Ascending aorta (tissue), 2 donors: ENCODE measurements around the gene OR9A2. TPM values are rescaled to one million over a fixed set of nuclear protein-coding genes. Genes with fewer than 3 reads are reported as not detected.

Experiments used
- DNase-seq, 2 donors: peaks; one replicate each; pipeline ENCODE4 v3.0.0-alpha.2; 2019; ENCODE audit warnings: low spot score in 2 of 2
- H3K27ac ChIP-seq, 2 donors: fragments of 200-600 bp; sonication (generic); one replicate each; pipeline ENCODE4 v1.5.1; 2016 to 2017; ENCODE audit warnings: mild to moderate bottlenecking in 1 of 2
- H3K27me3 ChIP-seq: fragments of 200-600 bp; sonication (generic); one replicate; pipeline ENCODE4 v1.5.1; 2017
- H3K36me3 ChIP-seq, 2 donors: fragments of 200-600 bp; sonication (generic); one replicate each; pipeline ENCODE4 v1.5.1; 2016
- H3K4me1 ChIP-seq, 2 donors: fragments of 200-600 bp; sonication (generic); one replicate each; pipeline ENCODE4 v1.5.1; 2016 to 2017; ENCODE audit warnings: mild to moderate bottlenecking in 1 of 2
- H3K4me3 ChIP-seq, 2 donors: fragments of 200-600 bp; sonication (generic); one replicate each; pipeline ENCODE4 v1.5.1; 2016 to 2017; ENCODE audit warnings: mild to moderate bottlenecking in 1 of 2
- H3K9me3 ChIP-seq, 2 donors: fragments of 200-600 bp; sonication (generic); one replicate each; pipeline ENCODE4 v1.5.1; 2016
- CTCF ChIP-seq, 3 experiments: fragments of 200-600 bp in 2 of 3; fragments of 450-650 bp in 1 of 3; sonication (generic) in 2 of 3; IDR thresholded peaks; one replicate each; pipeline ENCODE4 v1.5.1; 2016 to 2019; ENCODE audit warnings: antibody characterized with exemption in 3 of 3, mild to moderate bottlenecking in 1 of 3, moderate library complexity in 1 of 3
- intact Hi-C: fragments of 100-400 bp; cut with DNase I; formaldehyde crosslinking; loops from one replicate; pipeline ENCODE4 v1.15.1; 2023
- total RNA-seq: library from RNA; depleted of rRNA; stranded (reverse); fragments of >200 nt; gene quantifications from one replicate; pipeline ENCODE4 v1.1.0, GENCODE V29; 2016

The OR9A2 gene
- total RNA-seq, 1 donor from 2014 or later = not detected

GRCh38 chr7:143002106-143002505, 24.8 kb downstream of the OR9A2 start:
- no peak for TF ChIP-seq CTCF (IDR thresholded peaks at IDR 0.05)
- Histone ChIP-seq H3K9me3 (no peaks in the 10 kb centered on the region), H3K27ac (no peak overlapping the region), H3K27me3 (no peaks in the 10 kb centered on the region), H3K4me1 (no peaks in the 10 kb centered on the region), H3K4me3 (no peak overlapping the region), H3K36me3 (no peaks in the 10 kb centered on the region)
- intact Hi-C loops = no loop called here
- DNase-seq = no peak

GRCh38 chr7:143000648-143001047, 26.3 kb downstream of the OR9A2 start:
- no peak overlapping the region for H3K4me3 ChIP-seq
- no peaks in the 10 kb centered on the region for H3K9me3 ChIP-seq
- DNase-seq = no peak
- no peaks in the 10 kb centered on the region for H3K4me1 ChIP-seq
- no peak for TF ChIP-seq CTCF (IDR thresholded peaks at IDR 0.05)
- H3K27me3 ChIP-seq = no peaks in the 10 kb centered on the region
- no peak overlapping the region for H3K27ac ChIP-seq
- no peaks in the 10 kb centered on the region for H3K36me3 ChIP-seq
- intact Hi-C loops = no loop called here

- Histone ChIP-seq H3K36me3 (no peaks in the 10 kb centered on the region), H3K4me3 (no peak overlapping the region), H3K27me3 (no peaks in the 10 kb centered on the region), H3K9me3 (no peaks in the 10 kb centered on the region), H3K4me1 (no peaks in the 10 kb centered on the region), H3K27ac (no peak overlapping the region)
- TF ChIP-seq CTCF (IDR thresholded peaks at IDR 0.05) = no peak
- intact Hi-C loops = no loop called here
- no peak for DNase-seq
Measured at GRCh38 chr7:142999793-143000192, 27.1 kb downstream of the OR9A2 start.

GRCh38 chr7:142998966-142999365, 28.0 kb downstream of the OR9A2 start:
- no peak for DNase-seq
- Histone ChIP-seq H3K36me3 (no peaks in the 10 kb centered on the region), H3K4me3 (no peak overlapping the region), H3K27me3 (no peaks in the 10 kb centered on the region), H3K9me3 (no peaks in the 10 kb centered on the region), H3K27ac (no peak overlapping the region), H3K4me1 (no peaks in the 10 kb centered on the region)
- no peak for TF ChIP-seq CTCF (IDR thresholded peaks at IDR 0.05)
- intact Hi-C loops = no loop called here

- intact Hi-C loops = no loop called here
- no peaks in the 10 kb centered on the region for H3K36me3 ChIP-seq
- H3K9me3 ChIP-seq = no peaks in the 10 kb centered on the region
- no peak for DNase-seq
- H3K27me3 ChIP-seq = no peaks in the 10 kb centered on the region
- no peaks in the 10 kb centered on the region for H3K4me1 ChIP-seq
- no peak for TF ChIP-seq CTCF (IDR thresholded peaks at IDR 0.05)
- no peak overlapping the region for H3K4me3 ChIP-seq
- no peak overlapping the region for H3K27ac ChIP-seq
Measured at GRCh38 chr7:142997456-142997989, 29.4 kb downstream of the OR9A2 start.

GRCh38 chr7:142992427-142992826, 34.5 kb downstream of the OR9A2 start:
- no peaks in the 10 kb centered on the region for H3K9me3 ChIP-seq
- H3K27me3 ChIP-seq = no peaks in the 10 kb centered on the region
- no peaks in the 10 kb centered on the region for H3K36me3 ChIP-seq
- H3K4me1 ChIP-seq = no peaks in the 10 kb centered on the region
- H3K4me3 ChIP-seq = no peak overlapping the region
- no peak for TF ChIP-seq CTCF (IDR thresholded peaks at IDR 0.05)
- intact Hi-C loops = no loop called here
- no peak overlapping the region for H3K27ac ChIP-seq
- DNase-seq = no peak
